Fibroblast of skin of right biceps (primary cell): ENCODE results near the gene TMEM151A.

ENCODE experiments used
- DNase-seq: peaks from one replicate; pipeline ENCODE4 v3.0.0-alpha.2; 2013

The TMEM151A gene

DNA sequence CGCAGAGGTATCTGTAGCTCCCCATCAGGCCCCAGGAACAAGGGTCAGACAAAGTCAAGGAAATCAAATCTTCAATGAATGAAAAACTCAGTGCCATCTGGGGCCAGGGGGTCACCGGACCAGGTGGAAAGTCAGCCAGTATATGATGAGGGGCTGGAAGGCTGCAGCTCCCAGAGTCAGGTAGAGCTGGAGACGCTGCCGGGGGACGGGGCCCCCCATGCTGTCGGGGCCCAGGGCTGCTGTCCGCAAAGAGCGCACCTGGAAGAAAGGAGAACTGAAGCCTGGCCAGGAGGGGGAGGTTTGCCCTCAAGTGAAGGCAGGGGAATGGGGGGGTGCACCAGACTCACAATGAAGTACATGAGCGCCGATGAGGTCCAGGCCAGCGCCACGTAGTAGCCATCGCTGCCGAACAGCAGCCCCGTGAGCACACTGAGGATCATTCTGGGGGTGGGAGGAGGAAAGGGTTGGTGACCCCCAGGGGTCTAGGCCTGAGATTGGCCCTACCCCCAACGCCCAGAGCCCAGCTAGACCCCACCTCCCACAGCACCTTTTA, 7.1 kb upstream of the TMEM151A start:
- no peak for DNase-seq

DNA sequence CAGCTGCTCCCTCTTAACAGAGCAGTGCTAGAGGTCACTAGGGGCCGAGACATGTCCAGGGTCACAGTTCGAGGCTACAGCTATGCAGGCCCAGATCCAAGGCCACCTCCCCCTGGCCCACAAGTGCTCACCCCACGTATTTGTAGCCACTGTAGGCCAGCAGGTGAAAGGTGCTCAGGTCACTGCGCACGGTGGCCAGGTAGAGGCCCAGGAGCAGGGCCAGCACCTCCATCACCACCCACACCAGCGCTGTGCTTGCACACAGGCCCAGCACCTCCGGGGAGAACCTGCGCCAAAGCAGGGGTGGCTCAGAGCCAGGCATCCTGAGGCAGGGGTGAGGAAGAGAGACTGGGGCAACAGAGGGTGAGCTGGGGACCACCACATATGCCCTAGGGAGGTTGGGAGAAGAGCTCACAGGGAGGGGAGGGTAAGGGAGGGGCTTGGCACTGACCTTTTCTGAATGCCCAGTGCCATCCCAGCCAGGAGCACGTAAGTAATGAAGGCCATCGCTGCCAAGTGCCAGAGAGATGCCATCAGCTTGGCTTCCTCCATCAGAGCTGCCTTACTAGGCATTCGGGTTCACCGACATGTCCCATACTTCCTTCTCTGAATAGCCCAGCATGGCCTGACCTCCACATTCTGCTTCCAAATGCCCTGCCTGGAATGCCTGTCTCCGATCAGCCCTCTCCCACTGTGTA, 6.3 kb upstream of the TMEM151A start:
- DNase-seq: no peak

DNA sequence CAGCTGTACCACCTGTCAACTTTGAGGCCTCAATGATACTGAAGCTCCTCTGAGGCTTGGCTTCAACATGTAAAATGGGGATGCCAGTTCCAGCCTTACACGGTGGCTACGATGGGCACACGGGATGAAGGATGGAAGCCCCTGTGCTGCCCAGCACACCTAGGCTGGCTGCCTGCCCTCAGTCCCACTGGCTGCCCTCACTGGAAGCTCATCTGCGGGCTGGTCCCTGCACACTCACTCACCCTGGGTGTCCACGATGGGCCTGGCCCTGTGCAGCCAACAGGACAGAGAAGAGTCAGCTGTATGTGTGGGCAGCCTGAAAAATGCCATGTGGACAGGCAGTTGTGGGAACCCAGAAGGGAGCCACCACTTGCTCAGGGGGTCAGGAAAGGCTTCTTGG, 5.0 kb upstream of the TMEM151A start:
- DNase-seq: no peak

DNA sequence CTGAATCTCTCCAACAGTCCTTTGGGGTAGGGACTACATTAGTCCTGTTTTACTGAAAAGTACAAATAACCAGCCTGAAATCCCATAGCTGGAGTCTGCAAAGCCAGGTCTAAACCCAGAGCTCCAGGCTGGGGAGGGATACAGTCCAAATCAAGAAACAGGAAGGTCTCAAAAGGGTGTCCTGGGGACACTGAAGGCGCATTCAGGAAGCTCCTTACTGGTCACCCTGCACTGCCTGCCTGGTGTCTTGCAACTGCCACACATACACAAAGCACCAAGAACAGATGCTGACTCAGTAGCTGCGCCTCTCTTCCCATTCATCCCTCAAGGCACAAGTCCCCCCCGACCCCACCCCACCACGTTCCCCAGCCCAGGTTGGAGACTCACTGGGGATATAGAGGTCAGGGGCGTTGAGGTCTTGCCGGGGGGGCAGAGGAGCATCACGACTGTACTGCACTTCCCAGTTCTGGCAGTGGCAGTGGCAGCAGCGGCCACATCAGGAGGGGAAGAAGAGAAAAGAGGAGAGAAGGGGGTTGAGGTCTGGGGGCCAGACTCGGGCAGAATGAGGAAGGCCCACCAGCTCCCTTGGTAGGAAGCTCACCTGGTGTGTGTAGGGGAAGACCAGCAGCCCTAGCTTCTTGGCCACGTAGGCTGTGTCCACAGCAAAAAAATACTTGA, 4.3 kb upstream of the TMEM151A start:
- DNase-seq: no peak

DNA sequence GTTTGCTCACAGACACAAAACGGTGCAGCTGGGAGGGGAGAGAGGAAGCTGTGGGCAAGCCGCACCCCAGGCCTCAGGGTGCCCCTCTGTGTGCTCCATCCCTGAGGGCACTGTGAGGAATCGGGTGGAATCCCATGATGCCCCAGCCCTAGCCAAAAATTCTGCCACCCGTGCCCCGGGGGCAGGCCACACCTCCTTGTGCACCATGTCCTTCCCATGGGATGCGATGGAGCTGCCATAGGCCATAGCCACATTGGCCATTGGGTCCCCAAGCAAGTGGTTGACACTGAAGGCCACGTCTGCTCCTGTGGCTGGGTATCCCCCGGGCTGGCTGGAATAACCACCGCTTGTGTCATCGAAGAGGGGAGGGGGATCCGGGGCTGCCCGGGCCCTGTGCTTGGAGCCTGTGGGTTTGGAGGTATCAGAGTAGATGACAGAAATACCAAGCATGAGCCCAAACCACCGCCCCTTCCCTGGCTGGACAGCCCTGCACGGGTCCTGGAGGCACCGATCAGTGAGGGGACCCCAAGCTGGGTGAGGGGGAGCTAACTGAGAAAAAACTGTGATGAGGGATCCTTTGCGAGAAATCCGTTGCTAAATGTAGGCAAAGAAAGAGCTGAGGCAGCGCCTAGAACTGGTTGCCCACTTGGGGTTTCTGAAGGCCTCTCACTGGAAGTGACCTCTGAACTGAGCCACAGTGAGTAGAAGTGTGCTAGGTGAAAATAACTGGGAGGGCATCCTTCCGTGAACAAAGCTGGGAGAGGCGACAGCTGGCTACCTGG, 3.6 kb upstream of the TMEM151A start:
- no peak for DNase-seq

DNA sequence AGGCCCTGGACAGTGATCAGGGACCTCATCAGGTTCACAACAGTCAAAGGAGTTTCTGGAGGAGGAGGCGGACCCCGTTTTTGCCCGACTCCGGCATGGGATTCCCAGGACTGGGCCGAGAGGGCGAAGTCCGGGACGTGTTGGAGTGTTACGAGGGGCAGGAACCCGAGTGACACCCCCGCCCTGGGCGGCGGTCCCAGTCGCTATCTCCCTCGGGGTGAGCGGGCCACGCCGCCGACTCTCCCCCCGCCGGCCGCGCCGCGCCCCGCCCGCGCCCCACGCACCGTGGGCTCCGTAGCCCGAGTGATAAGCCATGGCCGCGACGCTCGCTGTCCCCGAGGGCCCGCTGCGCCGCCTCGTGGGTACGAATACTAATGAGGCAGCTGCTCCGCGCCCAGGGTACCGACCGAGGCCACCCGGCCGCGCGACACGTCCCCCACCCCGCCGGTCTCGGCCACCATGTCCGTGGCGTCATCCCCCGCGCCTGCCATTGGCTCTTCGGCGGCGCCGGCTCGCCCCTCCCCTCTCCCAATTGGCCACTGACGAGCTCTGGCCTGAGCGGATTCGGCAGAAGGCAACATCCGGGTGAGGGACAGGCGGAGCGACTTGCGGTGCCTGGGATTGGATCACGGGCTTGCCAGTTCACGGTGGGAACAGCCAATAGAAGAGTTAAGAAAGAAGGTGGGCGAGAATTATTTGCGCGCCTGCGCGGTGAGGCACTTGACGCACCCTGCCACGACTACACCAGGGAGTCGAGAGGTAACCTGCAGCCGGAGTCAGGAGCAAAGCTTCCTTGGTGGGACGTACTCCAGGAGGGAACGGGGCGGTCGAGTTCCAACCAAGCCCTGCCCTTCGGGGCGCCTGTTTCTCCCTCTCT, 2.8 kb upstream of the TMEM151A start, which contains the start of gene YIF1A:
YIF1A (minus strand) TSS at position 473 of the 877 bp plus-strand sequence; CDS start at position 315, 158 bp downstream.
- peak; percentile 100 for DNase-seq

DNA sequence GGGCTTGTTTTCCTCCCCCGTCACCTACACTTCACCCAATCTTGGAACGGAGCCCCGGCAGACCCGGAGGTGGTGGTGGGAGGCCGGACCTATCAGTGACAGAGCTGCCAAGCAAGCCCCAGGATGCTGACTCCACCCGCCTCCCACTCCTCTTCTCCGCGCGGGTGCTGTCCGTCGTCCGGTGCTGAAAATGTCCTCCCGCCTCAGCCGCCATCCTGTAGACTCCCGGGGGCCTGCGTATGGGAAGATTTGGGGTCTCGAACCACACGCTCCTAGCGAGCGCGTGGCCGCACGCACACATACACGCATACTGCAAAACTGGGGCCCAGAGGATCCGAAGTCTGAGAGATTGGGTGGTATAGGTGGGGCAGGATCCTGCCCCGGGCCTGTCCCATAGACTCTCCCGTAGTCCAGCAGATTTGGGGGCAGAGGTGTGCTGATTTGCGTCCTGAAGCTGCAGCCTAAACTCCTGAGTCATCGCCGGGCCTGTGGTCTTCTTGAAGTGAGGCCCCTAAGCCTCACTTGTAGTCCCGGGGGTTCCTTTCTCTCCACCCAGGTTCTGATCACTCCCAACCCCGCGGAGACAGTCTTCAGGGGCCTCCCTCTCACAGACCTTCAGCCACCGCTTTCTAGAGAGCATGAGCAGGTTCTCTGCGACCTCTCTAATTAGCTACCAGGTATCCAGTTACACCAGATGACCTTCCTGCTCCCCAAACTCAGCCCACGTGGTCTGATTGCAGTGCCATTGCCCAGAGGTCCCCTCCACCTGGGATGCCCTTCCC, 2.0 kb upstream of the TMEM151A start:
- no peak for DNase-seq

DNA sequence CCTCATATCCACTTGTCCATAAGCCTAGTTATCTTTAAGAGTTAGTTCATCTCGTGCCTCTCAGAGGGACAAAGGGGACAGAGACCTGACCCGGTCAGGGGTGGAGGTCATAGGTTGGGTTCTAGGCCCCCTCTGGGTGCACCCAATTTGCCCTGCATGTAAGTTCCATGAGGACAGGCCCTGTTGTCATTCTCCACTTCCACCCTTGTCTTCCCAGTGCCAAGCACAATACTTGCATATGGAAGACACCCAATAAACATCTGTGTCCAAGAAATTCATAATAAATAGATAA, 1.4 kb upstream of the TMEM151A start:
- DNase-seq: no peak

DNA sequence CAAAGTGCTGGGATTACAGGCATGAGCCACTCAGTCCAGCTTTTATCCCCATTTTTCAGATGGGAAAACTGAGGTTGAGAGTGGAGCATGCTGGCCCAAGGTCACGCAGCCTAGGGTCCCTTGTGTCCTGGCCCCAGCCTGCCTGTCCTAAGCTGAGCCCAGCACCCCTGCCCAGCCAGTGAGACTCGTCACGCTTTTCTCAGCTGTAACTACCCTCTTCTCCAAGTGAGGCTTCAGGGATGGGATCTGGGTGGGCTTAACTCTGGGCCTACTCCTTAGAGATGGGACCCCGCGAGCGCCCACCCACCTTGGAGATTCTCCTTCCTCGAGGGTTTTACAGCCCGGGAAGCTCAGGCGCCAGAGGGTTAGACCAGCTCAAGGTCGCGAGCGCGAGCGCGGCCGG, 390 bp upstream of the TMEM151A start:
- DNase-seq: no peak

DNA sequence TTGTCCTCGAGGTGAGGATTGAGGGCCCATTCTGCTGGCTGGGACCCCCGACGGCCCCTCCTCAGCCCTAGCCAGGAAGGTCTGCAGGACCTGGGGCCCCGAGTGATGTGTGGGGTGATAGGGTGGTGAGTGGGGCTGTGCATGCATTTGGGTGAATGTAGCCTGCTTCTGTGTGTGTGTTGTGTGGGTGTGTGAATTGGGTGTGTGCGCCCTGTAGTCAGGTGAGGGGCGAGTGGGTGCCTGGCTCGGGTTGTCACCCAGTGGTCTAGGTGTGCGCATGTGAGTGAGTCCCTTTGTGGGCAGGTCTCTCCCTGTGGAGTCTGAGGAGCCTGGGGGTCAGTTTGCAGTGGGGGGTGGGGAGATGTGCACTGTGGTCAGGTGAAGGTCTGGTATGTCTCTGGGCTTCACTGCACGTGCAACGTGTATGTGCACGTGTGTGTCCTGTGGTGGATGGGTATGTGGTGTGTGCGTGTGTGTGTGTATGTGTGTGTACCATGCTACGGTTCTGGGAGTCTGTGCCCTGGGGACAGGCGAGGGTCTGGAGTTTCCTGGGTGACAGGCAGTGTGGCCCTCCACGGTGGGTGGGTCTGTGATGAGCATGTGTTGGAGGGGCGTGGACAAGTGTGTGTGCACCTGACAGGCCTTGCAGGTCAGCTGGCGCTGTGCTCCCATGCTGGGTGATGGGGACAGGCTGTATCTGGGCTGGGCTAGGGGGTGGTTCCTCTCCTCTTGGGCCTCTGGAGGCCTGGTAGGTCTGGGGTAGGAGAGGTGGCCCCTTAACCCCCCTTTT, 1.0 kb downstream of the TMEM151A start:
- DNase-seq: no peak

DNA sequence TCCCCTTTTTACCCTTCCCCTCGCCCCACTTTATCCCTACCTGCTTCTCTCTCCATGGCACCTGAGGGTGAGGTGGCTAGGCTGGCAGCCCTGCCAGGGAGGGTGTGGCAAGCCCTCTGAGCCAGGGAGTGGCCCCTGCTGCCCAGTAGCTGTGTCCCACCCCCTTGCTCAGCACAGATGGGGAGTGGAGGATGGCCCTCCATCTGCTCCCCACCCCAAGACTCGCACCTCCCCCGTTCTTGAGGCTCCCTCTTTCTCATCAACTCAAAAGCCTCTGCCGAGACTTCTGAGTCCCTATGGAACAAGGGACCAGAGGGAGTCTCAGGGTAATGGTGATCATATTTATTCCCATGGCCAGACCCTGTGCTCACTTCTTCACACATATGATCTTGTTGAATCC, 1.7 kb downstream of the TMEM151A start:
- no peak for DNase-seq

DNA sequence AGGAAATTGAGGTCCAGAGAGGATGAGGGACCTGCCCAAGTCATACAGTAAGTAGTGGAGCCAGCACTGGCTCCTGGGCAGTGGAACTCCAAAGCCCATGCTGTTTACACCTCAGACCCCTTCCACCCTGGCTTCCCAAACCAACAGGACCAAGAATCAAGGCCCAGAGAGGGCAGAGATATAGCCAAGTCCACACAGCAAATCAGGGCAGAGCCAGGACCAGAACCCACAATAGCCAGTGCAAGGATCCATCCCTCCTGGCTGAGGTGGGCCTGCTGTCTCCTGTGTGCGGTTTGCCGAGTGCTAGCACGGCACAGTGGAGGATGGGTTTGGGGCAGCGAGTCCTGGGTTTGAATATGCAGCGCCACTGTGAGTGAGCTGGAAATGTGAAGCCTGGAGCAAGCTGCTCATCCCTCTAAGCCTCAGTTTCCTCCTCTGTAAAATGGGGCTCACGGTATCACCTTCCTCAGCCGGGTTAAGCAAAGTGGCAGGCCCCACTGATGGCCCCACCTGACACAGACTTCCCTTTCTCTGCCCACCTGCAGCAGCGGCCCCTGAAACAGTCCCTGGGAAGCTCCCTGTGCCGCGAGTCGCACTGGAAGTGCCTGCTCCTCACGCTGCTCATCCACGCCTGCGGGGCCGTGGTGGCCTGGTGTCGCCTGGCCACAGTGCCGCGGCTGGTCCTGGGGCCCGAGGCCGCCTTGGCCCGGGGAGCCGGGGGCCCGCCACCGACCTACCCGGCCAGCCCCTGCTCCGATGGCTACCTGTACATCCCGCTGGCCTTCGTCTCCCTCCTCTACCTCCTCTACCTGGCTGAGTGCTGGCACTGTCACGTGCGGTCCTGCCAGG, 2.3 kb downstream of the TMEM151A start:
- no peak for DNase-seq

DNA sequence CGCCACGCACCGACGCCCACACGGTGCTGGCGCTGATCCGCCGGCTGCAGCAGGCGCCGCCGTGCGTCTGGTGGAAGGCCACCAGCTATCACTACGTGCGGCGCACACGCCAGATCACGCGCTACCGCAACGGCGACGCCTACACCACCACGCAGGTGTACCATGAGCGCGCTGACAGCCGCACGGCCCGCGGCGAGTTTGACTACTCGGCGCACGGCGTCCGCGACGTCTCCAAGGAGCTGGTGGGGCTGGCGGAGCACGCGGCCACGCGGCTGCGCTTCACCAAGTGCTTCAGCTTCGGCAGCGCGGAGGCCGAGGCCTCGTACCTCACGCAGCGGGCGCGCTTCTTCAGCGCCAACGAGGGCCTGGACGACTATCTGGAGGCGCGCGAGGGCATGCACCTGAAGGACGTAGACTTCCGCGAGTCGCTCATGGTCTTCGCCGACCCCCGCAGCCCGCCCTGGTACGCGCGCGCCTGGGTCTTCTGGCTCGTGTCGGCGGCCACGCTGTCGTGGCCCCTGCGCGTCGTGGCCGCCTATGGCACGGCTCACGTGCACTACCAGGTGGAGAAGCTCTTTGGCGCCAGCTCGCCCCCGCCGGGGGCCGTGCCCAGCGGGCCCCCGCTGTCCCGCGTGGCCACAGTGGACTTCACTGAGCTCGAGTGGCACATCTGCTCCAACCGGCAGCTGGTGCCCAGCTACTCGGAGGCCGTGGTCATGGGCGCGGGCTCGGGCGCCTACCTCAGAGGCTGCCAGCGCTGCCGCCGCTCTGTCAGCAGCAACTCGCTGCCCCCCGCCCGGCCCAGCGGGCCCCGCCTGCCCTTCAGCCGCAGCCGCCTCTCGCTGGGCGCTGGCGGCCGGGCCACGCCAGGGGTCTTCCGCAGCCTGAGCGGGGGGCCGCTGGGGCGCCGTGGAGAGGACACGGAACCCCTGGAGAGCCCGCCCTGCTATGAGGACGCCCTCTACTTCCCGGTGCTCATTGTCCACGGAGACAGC, 3.2 kb downstream of the TMEM151A start:
- no peak for DNase-seq

DNA sequence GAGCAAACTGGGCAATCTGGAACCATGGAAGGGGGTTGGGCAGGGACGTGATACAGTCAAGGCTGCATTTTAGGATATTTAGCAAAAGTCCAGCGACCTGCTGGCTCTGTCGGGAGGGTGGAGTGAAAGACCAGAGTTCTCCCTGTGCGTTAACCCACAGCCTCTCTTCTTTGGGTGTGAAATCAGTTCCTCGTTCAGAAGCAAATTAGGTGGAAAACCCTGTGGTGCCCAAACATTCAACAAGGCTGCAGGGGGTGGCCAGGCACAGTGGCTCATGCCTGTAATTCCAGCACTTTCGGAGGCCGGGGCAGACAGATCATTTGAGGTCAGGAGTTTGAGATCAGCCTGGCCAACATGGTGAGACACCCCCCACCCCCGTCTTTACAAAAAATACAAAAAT, 5.9 kb downstream of the TMEM151A start:
- DNase-seq: no peak

DNA sequence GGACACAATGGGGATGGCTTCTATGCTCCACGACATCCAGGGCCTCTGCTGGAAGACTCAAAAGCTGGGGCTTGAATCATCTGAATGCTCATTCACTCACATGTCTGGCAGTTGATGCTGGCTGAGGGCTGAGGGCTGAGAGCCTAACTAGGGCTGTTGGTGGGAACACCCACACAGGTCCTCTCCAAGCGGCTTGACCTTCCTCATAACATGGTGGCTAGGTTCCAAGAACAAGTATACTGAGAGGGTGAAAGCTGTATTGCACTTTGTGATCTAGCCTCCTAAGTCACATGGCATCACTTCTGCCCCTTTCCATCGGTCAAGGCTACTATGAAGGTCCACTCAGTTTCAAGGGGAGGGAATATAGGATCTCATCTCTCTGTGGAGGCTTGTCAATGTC, 7.5 kb downstream of the TMEM151A start:
- no peak for DNase-seq

DNA sequence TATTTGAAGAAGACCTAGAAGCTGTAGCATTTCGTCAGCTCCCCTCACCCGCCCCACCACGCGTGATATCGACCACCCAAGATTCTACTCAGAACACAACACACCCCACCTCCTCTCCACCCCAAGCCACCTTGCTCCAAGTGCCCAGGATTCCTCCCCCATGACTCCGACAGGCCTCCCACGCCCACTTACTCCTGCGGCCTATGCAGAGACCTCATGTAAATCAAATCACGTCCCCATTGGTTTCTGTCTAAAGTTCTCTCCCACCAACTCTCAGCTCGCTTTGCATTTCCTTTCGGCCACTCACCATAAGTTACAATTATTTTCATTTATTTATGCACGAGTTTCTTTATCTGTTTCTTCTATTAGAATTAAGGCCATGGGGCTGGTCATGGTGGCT, 11.0 kb downstream of the TMEM151A start:
- no peak for DNase-seq

DNA sequence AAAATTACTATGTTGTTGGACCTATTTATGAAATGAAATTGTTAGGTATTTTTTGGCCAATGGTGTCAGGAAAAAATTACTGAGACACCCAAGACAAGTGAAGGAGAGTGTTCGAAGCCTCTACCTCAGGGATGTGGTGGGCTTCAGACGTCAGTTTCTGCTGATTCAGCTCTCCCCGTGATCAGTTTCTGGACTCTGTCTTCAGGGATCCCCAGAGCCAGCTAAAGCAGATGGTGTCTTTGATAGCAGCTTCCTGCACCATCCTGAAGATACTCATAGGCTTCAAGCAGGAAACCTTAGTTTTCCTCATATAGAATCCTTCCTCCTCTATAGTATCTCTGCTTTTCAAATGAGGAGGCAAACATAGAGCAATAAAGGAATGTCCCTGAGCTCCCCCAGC, 17.8 kb downstream of the TMEM151A start:
- DNase-seq: no peak

DNA sequence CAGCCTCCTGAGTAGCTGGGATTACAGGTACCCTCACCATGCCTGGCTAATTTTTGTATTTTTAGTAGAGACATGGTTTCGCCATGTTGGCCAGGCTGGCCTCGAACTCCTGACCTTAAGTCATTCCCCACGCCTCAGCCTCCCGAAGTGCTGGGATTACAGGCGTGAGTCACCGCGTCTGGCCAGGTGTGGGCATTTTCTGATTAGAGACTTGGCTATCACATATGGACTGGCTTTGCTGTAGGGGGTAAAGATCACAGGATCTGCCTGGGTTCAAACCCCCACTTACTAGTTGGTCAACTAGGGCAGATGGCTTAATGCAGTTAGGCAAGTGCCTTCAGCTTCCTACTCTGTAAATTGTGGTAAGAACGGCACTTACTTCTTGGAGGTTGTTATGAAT, 18.6 kb downstream of the TMEM151A start:
- DNase-seq: no peak
